WERI-Rb-1 (cell line): Measurements from ENCODE around the gene SUPT4H1.

Experiments
- DNase-seq: peaks from one replicate; pipeline ENCODE4 v3.0.0-alpha.2; 2020
- H3K27ac ChIP-seq: fragments of 250-450 bp; sonication (Bioruptor Pico); 2 replicates; pipeline ENCODE4 v1.5.1; 2020; ENCODE audit warnings: mild to moderate bottlenecking, moderate library complexity
- H3K27me3 ChIP-seq: fragments of 250-450 bp; sonication (Bioruptor Pico); 2 replicates; pipeline ENCODE4 v1.5.1; 2021; ENCODE audit warnings: mild to moderate bottlenecking, low read depth, moderate library complexity; ENCODE audit not compliant: insufficient read depth, severe bottlenecking
- H3K36me3 ChIP-seq: fragments of 250-450 bp; sonication (Bioruptor Pico); 2 replicates; pipeline ENCODE4 v1.5.1; 2020; ENCODE audit warnings: mild to moderate bottlenecking, moderate library complexity
- H3K4me3 ChIP-seq: 2 replicates; pipeline ENCODE4 v1.5.1; 2011; ENCODE audit warnings: low read depth, mild to moderate bottlenecking, control low read depth, low read length
- H3K9me3 ChIP-seq: fragments of 250-450 bp; sonication (Bioruptor Pico); 2 replicates; pipeline ENCODE4 v1.5.1; 2021; ENCODE audit warnings: mild to moderate bottlenecking, moderate library complexity; ENCODE audit not compliant: severe bottlenecking
- TF ChIP-seq, protein P1 (sequence below): IDR thresholded peaks from 2 replicates; pipeline ENCODE4 v1.5.1; 2011; ENCODE audit warnings: low read depth, mild to moderate bottlenecking, control low read depth, inconsistent platforms, low read length

The SUPT4H1 gene

DNA sequence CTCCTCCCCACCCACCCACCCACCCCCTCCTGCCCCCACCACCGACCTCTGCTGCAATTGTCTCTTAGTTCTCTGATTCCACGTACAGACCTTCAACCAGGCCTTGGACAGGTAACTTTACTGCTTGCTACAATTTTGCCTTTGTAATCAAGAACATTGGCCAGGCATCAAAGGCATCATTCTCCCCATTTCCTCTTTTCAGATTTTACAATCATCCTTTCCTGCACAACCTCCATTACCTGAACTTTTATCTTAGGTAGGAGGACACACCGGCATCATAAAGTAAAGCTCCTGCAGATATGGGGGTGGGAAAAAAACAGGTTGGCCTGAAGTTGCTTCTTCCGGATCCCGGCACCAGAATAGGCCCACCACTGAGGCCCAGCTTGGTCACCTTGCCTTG lies 25.7 kb upstream of the SUPT4H1 start:
- Histone ChIP-seq H3K9me3 (no peaks in the 10 kb centered on the region), H3K36me3 (no peaks in the 10 kb centered on the region), H3K27me3 (no peaks in the 10 kb centered on the region), H3K4me3 (no peak overlapping the region), H3K27ac (no peak overlapping the region)
- TF ChIP-seq, protein P1, sequence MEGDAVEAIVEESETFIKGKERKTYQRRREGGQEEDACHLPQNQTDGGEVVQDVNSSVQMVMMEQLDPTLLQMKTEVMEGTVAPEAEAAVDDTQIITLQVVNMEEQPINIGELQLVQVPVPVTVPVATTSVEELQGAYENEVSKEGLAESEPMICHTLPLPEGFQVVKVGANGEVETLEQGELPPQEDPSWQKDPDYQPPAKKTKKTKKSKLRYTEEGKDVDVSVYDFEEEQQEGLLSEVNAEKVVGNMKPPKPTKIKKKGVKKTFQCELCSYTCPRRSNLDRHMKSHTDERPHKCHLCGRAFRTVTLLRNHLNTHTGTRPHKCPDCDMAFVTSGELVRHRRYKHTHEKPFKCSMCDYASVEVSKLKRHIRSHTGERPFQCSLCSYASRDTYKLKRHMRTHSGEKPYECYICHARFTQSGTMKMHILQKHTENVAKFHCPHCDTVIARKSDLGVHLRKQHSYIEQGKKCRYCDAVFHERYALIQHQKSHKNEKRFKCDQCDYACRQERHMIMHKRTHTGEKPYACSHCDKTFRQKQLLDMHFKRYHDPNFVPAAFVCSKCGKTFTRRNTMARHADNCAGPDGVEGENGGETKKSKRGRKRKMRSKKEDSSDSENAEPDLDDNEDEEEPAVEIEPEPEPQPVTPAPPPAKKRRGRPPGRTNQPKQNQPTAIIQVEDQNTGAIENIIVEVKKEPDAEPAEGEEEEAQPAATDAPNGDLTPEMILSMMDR, result no peak
- DNase-seq, result no peak

DNA sequence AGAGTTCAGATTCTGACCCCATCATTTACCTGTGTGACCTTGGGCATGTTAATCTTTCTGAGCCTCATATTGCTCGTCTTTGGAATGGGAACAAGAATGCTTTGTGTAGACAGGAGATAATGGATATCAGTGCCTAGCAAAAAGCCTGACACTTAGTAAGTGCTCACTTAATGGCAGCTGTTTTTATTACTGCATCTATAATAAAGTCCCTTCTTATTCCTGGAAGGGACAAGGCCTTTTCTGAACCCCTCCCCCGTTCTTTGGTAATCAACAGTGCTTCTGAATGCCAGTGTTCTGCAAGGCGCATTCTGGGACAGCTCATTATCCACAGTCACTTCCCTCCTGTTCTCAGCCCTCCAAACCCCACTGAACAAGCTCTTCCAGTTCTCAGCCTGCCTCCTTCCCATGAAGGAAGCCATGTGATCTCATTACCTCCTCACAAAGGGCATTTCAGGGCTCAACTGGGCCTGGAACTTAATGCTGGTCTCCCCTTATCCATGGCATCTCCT lies 25.1 kb upstream of the SUPT4H1 start:
- Histone ChIP-seq H3K36me3 (no peaks in the 10 kb centered on the region), H3K9me3 (no peaks in the 10 kb centered on the region), H3K27ac (no peak overlapping the region), H3K4me3 (no peak overlapping the region), H3K27me3 (no peaks in the 10 kb centered on the region)
- DNase-seq, result no peak
- TF ChIP-seq, protein P1, result no peak

DNA sequence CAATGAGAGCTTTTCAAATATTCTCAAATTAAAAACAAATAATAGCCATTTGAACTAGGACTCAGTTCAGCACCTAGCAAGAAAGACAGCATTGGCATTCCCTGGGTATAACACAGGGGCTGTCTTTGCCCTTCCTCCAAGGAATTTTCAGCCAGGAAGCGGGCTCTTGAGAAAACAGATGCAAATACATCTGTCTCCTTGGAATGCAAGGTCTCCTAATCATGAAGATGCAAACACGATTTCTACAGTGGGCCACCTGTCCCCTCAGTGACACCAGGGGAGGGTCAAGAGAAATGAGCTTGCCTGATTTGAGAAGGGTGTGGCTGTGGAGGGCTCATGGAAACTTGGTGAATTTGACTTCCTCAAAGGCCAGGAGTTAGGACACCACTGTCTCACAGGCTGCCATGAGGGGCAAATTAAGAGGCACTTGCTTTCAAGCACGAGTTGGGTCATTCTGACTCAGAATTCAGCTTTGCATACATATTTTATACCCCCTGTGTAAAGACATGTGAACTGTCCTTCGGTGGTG lies 24.5 kb upstream of the SUPT4H1 start:
- Histone ChIP-seq H3K9me3 (no peaks in the 10 kb centered on the region), H3K27me3 (no peaks in the 10 kb centered on the region), H3K4me3 (no peak overlapping the region), H3K36me3 (no peaks in the 10 kb centered on the region), H3K27ac (no peak overlapping the region)
- DNase-seq, result no peak
- TF ChIP-seq, protein P1, result no peak

DNA sequence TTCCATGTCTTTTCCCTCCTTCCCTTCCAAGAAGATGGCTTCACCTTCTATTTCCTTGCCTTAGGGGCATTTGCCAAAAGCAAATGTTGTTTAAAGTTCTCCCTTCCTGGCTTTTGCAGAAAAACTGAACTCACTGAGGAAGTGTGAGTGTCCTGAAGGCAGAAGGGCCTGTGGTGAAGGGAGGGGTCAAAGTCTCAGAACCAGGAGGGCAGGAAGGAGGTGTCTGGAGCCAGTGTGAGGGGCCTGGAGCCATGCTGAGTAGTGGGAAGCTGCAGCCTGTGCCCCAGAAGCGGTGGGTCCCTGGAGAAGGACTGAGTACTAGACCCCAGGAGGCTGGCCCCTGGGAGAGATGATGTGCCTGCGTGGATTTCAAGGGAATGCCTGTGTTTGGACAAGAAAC lies 23.8 kb upstream of the SUPT4H1 start:
- TF ChIP-seq, protein P1, result no peak
- Histone ChIP-seq H3K27ac (no peak overlapping the region), H3K36me3 (no peaks in the 10 kb centered on the region), H3K9me3 (no peaks in the 10 kb centered on the region), H3K27me3 (no peaks in the 10 kb centered on the region), H3K4me3 (no peak overlapping the region)
- no peak for DNase-seq

DNA sequence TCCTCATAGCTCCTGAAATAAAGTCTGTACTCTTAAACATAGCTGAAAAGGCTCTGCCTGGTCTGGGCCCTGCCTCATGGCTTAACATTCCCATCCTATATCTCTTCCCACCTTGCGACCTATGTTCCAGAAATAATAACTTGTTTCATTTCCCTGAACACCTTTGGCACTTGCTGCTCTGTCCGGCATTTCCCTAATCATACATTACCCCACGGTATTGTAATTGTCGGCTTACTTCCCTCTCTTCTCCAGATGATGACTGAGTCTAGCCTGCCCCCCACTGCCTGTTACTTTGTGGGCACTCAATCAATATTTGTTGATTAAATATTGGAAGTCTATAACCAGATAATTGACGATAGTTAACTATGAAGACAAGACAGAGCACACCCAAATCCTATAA lies 23.3 kb upstream of the SUPT4H1 start:
- Histone ChIP-seq H3K27me3 (no peaks in the 10 kb centered on the region), H3K36me3 (no peaks in the 10 kb centered on the region), H3K9me3 (no peaks in the 10 kb centered on the region), H3K27ac (no peak overlapping the region), H3K4me3 (no peak overlapping the region)
- TF ChIP-seq, protein P1, result no peak
- no peak for DNase-seq

DNA sequence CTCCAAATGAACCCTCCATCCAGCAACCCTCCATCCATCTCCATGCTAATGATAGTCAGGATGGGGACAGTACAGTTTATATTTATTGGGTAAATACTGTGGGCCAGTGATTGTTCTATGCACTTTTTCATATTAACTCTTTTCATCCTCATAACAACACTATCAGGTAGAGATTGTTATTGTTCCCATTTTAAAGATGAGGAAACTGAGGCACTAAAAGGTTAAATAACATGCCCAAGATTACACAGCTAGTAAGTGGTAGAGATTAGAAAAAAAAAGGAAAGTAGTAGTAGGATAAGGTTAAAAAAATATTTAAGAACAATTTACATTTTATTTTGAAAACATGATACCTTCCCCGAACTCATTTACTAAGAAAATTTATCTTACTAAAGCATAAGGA lies 21.9 kb upstream of the SUPT4H1 start:
- H3K36me3 ChIP-seq, result no peaks in the 10 kb centered on the region
- H3K4me3 ChIP-seq, result no peak overlapping the region
- TF ChIP-seq, protein P1, result no peak
- no peak for DNase-seq
- no peaks in the 10 kb centered on the region for H3K9me3 ChIP-seq
- H3K27me3 ChIP-seq, result no peaks in the 10 kb centered on the region
- no peak overlapping the region for H3K27ac ChIP-seq
